Renal cortical epithelial cell (primary cell): ENCODE results near the gene JRKL. TPM values are rescaled to one million over a fixed set of nuclear protein-coding genes. Genes with fewer than 3 reads are reported as not detected.
A peak's percentile ranks its signal among the peaks of the same experiment; 100 is the strongest.

ENCODE experiments used
- DNase-seq: peaks from one replicate; pipeline ENCODE4 v3.0.0-alpha.2; 2011; ENCODE audit warnings: low read depth
- total RNA-seq: library from RNA; depleted of rRNA; stranded (reverse); fragments of >200 nt; gene quantifications from 2 replicates; pipeline ENCODE4 v1.2.3, GENCODE V29; 2014

Gene JRKL
- total RNA-seq, result 16.0 and 24.4 TPM in 2 replicates

DNA sequence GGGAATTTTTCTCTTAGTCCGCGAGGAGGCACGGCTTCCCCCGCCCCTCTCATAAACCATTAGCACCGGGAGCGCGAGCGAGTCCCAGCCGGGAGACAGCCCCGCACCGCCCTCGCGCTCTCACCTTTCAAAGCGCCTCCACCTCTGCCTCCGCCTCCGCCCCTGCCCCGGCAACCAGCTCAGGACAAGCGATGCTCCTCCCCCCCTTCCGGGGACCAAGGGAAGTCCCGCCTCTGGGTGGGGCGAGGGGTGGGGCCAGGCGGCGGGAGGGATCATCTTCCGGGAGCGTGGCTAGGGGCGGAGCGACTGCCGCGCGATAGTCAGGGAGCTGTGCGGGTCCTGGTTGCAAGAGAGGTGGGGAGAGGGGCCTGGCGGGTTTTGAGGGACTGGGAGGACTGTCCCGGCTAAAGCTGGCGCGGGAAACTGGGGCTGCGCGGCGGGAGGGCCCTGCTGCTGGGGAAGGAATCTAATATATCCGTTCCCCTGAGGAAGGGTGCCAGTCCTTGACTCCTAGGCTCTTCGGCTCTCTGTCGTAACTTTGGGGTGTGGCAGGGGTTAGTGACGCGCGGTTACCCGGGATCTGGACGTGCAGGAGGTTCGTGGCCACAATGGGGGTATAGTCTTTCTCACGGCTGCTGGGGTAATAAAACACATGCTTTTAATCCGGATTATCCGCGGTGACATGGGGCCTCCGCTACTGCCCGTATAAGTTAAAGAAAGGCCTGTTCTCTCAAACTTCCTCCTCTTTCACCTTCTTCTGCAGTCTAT is at the start of gene JRKL, which contains the start of gene CCDC82:
Gene JRKL, plus strand, starts transcription at position 294 of the 768 bp plus-strand sequence. CDS start 637 bp downstream, outside the sequence.
Gene CCDC82, minus strand, starts transcription at position 193 of the 768 bp plus-strand sequence. CDS start 5,165 bp downstream, outside the sequence.
- DNase-seq, result peak; percentile 84

DNA sequence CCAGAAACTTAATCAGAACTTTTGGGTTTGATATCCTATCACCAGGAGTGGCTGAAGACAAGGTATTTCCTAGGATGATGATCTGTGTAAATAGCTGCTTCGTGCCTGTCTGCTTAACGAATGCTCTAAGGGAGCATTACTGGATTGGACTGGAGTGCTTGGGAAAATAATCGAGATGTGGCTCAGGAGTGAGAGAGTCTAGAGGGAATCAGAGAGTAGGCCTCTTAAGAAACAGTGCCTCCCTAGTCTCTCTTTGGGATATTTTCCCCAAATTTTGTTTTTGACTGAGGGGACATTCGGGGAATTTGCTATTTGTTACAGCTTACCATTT is 49.3 kb upstream of the JRKL start:
- DNase-seq, result peak; percentile 57

GRCh38 chr11:96341211-96342013 is 48.4 kb upstream of the JRKL start:
- DNase-seq, result peak; percentile 47

DNA sequence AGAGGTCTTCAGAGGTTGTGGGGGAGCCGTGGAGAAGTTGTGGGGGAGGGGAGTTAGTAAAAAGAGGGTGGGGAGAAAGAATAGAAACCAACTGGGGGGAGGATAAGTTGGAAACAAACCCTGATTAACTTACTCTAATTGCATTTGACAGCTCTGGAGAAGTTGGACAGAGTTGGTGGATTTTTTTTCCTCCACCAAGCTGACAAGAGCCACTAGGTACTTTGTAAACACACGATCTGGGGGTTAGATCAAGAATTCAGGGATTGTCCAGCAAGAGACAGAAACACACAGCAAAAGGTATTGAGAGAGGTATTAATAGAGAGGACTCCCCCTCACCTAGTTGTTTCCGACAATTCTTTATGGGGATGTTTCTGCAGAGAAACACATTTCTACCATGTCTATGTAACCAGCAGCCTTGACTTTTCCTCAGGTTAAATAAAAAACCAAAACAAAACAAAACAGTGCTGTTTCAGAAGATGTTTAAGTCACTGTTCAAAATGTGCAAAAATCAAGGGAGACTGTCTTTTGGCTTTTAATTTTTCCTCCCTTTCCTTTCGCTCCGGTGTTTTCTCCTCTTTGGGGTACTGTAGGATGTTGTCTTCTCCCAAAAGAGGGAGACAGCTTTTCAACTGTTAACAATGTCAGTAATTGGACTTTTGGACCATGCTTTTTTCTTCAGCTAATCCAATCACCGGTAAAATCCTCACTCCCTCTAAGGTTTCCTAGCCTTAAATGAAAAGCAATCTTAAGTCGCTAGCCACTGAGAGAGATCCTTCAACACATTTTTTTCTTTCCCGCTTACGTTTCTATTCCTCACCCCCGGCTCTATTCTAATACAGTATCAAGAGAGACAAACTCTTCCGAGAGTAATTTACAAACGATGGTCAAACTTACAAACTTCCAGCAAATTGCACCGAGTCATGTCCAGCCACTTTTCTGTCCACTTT is 47.5 kb upstream of the JRKL start:
- DNase-seq, result peak; percentile 46

DNA sequence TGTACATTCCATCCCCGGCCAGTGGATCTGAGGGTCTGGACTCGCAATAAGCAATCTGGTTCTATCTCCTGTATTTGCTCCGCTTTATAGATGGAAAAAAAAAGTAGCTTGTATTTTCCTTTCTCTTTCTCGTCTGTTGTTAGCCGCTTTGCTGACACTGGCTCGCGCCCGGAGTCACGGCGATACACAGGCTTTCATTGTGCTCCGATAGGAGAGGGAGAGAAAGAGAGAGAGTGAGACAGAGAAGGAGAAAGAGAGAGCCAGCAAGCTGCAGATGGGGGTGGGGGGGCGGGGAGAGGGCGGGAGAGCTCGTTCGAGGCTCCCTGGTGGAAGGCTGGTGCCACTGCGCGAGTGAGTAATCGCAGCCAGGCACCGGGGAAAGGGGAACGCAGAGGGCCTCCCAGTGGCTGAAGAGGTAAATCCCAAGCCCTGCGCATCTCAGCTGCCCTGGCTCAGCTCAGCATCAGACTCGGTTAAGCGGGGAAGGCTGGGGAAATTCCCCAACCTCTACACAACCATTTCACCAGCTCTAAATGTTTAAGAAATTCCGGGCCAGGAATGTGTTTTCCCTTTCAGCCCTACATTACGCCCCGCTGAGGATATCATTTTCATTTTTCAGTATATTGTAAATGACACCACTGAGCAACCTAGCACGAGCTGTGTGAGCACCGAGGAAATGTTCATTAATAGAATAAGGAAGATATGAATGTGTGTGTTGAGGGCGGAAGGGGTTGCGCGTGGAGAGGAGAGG is 46.7 kb upstream of the JRKL start, which contains the start of gene MAML2:
Gene MAML2, minus strand, starts transcription at position 235 of the 751 bp plus-strand sequence. CDS start 1,300 bp downstream, outside the sequence.
- peak; percentile 85 for DNase-seq

GRCh38 chr11:96356848-96357247 is 33.0 kb upstream of the JRKL start:
- no peak for DNase-seq

- DNase-seq, result no peak
Measured at GRCh38 chr11:96357794-96358193, 32.0 kb upstream of the JRKL start.

DNA sequence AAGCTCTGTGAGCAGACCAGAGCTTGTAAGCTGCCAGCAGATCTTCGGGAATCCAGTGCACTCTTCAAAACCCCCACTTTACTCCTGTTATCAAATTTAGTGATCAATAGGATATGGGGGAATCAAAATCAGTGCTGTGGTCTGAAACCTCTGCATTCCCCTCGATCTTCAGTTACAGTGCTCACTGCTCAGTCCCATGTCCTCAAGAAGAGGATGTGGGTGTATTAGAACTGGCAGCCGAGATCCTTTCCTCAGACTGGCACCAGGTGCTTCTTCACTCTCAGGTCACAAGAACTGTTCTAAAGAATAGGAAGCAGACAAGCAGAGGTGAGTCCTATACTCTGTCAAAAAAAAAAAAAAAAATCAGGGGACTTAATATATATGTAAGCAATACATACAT is 31.5 kb upstream of the JRKL start:
- no peak for DNase-seq

DNA sequence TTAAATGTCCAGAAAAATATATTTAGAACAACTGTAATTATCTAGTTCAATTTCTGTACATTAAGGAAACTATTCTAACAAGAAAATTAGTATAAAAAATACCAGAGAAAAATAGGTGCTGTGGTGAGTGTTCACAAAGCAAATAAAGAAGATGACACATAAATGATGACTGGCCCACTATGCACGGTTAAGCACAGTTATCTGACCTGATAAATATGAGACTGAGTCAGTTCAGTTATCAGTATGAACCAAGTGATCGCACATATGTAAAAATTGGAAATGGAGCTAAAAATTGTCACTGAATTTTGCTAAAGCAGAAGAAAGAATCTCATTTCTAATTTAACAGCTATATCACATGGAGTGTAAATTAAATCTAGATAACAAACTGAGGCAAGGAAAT is 28.0 kb upstream of the JRKL start:
- peak; percentile 21 for DNase-seq

GRCh38 chr11:96365493-96365892 is 24.3 kb upstream of the JRKL start:
- no peak for DNase-seq

DNA sequence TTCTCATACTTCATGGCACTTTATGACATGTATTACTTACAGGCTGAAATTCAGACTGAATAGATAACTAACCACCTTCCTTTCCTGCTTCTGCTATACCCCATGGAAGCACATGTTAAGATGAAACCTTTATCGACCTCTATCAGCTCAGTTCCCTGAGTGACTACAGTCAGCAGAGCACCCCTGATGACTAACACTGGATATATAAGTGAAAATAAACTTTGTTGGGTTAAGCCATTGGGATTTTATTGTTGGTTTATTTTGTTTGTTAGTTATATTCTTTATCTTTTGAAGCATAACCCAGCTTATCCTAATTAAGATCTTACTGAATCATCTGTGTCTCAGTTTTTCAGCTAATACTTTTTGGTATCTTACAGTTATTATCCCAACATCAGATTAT is 23.8 kb upstream of the JRKL start:
- DNase-seq, result no peak

GRCh38 chr11:96367342-96367741 is 22.5 kb upstream of the JRKL start:
- DNase-seq, result no peak

DNA sequence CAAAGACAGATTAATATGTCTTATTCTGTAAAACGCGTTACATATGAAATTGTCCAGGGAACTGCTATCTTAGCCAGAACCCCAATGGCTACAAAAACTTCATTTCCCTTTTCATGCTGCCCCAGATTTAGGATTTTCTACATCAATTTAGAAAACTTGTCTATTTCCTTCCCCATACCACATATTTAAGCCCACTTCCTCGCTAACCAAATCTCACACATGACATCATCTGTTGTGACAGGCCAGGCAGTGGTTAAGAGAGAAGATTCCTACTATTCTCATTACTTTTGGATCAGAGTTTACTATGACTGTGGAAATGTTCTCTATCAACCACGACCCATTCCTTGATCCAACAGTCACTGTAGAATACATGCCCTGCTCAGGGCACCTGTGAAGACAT is 16.0 kb upstream of the JRKL start:
- no peak for DNase-seq

DNA sequence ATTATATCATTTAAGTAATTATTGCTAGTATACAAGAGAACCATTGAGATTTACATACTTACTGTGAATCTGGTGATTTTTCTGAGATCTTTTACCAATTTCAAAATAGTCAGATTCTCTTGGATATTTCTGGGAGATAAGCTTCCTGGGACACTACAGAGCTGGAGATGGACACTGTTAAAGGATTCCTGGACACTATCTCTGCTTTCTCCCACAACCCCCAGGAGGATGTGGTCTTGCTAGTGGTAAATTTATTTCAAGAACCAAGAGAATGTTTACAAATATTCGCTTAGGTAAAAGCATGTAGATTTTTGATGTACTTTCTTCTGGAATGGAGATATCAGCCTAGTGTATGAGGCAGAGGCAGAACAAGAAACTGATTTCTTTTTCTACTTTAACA is 13.0 kb upstream of the JRKL start:
- no peak for DNase-seq

GRCh38 chr11:96384156-96384555 is 5.7 kb upstream of the JRKL start:
- no peak for DNase-seq

DNA sequence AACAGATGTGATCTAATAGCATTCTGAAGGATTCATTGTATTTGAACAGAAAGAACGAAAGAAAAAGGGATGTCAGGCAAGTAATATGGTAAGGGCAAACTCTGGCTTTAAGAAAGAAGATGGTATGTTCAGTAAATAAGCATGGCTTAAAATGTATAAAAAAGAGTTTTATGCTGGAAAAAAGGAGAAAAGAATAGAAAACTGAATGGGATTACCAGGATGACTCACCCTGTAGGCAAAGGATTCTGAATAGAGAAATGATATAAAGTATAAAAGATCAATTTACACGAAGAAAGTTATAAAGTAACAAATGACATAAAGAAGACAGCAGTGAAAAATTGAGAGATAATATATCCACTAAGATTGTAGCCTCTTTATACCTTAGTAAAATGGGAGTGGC is 4.6 kb upstream of the JRKL start:
- DNase-seq, result no peak

GRCh38 chr11:96388891-96389719 is 708 bp upstream of the JRKL start:
- DNase-seq, result peak; percentile 25

DNA sequence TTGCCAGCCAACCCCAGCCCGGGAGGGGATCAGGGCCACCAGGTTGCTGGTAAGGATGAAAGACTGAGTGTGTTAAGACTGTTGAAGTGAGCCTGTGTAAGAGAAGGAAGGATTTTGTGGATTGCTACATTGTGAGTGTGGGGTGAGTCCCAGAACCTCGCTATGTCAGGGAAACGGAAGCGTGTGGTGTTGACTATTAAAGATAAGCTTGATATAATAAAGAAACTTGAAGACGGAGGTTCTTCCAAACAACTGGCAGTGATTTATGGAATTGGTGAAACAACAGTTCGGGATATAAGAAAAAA is 627 bp downstream of the JRKL start:
- DNase-seq, result peak; percentile 11

- peak; percentile 10 for DNase-seq
Measured at GRCh38 chr11:96391698-96392307, 2.0 kb downstream of the JRKL start.
